Measurements from ENCODE around the gene GALNT11. TPM values are rescaled to one million over a fixed set of nuclear protein-coding genes. Genes with fewer than 3 reads are reported as not detected.

The GALNT11 gene
- total RNA-seq, 2 experiments from 2014 or later = 22.4 to 22.8 TPM

GRCh38 chr7:152000191-152000590 lies 25.3 kb upstream of the GALNT11 start:
- no peaks in the 10 kb centered on the region for H3K36me3 Mint-ChIP-seq (ENCODE audit: low read depth)
- TF ChIP-seq, protein P1, sequence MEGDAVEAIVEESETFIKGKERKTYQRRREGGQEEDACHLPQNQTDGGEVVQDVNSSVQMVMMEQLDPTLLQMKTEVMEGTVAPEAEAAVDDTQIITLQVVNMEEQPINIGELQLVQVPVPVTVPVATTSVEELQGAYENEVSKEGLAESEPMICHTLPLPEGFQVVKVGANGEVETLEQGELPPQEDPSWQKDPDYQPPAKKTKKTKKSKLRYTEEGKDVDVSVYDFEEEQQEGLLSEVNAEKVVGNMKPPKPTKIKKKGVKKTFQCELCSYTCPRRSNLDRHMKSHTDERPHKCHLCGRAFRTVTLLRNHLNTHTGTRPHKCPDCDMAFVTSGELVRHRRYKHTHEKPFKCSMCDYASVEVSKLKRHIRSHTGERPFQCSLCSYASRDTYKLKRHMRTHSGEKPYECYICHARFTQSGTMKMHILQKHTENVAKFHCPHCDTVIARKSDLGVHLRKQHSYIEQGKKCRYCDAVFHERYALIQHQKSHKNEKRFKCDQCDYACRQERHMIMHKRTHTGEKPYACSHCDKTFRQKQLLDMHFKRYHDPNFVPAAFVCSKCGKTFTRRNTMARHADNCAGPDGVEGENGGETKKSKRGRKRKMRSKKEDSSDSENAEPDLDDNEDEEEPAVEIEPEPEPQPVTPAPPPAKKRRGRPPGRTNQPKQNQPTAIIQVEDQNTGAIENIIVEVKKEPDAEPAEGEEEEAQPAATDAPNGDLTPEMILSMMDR (IDR thresholded peaks at IDR 0.05) = no peak
- DNase-seq (no peak), ATAC-seq (no peak)
- no peaks in the 10 kb centered on the region for H3K9me3 Mint-ChIP-seq
- H3K4me1 Mint-ChIP-seq (ENCODE audit: low read depth) = no peaks in the 10 kb centered on the region
- peaks cover 11% of the 10 kb centered on the region for H3K27me3 Mint-ChIP-seq
- ChIA-PET CTCF (no interaction called here), POLR2A (no interaction called here)
- H3K4me3 Mint-ChIP-seq = no peak overlapping the region
- intact Hi-C loops (cut with micrococcal nuclease) = no loop called here
- no peak overlapping the region for H3K27ac Mint-ChIP-seq

DNA sequence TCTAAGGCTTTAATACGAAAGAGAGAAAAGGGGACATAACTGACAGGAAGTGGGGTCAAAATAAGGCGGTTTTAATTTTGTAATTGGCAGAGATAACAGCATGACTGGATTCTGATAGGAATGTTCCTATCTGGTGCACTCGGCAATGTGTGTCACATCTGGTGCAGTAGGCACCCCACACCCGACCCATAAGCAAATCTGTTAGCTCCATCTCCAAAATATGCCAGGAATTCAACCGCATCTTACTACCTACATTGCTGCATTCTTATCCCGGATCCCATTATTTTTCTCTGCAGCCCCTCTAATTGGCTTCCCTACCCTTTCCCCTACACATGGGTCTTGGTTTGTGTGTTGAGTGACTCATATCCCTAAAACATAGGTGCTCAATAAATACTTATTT lies 19.1 kb upstream of the GALNT11 start:
- Mint-ChIP-seq H3K4me1 (ENCODE audit: low read depth) (no peaks in the 10 kb centered on the region), H3K9me3 (no peaks in the 10 kb centered on the region), H3K4me3 (no peak overlapping the region), H3K27me3 (peaks cover 5% of the 10 kb centered on the region), H3K27ac (no peak overlapping the region), H3K36me3 (ENCODE audit: low read depth) (no peaks in the 10 kb centered on the region)
- intact Hi-C loops (cut with micrococcal nuclease) = no loop called here
- TF ChIP-seq, protein P1 (IDR thresholded peaks at IDR 0.05) = no peak
- ATAC-seq (no peak), DNase-seq (no peak)
- CTCF ChIA-PET = no interaction called here
- POLR2A ChIA-PET = interaction anchor here (0.6 kb wide), 1 partner anchor 354 kb away, joined by 3 read pairs; no protein-coding TSS in a partner anchor

DNA sequence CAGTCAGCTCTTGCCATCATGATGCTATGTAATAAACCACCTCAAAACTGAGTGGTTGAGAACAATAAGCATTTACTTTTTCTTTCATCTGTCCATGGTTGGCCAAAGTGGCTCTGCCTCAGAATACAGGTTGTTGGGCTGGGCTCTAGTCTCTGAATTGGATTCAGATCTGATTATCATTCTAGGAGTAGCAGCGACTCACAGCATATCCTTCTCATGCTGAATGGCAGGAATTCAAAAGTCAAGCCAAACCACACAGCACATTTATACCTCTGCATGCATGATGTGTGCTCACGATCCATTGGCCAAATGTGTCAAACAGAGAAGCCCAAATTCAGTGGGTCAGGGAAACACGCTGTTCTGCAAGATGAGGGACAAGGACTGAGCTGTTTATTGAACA lies 13.6 kb upstream of the GALNT11 start:
- intact Hi-C loops (cut with micrococcal nuclease) = no loop called here

DNA sequence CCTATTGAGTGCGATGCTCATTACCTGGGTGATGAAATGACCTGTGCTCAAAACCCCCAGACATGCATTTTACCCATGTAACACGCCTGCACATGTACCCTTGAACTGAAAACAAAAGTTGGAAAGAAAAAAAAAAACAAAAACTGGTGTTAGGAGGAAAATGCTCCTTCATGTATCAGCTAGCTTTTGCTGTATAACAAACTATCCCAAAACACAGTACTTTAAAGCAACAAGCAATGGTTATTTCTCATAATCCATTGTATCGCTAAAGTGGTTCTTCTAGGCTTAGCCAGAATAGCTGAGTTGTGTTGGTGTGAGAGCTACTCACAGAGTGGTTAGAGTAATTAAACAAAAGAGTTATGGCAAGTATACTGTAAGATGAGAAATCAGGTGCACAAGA lies 12.2 kb upstream of the GALNT11 start:
- POLR2A ChIA-PET = no interaction called here
- TF ChIP-seq, protein P1 (IDR thresholded peaks at IDR 0.05) = no peak
- peaks cover 4% of the 10 kb centered on the region for H3K9me3 Mint-ChIP-seq
- no peaks in the 10 kb centered on the region for H3K36me3 Mint-ChIP-seq (ENCODE audit: low read depth)
- H3K27ac Mint-ChIP-seq = no peak overlapping the region
- intact Hi-C loops (cut with micrococcal nuclease) = no loop called here
- CTCF ChIA-PET = interaction anchor here (0.6 kb wide), 1 partner anchor 479 kb away, joined by 4 read pairs; no protein-coding TSS in a partner anchor
- H3K4me1 Mint-ChIP-seq (ENCODE audit: low read depth) = no peaks in the 10 kb centered on the region
- ATAC-seq (no peak), DNase-seq (no peak)
- peaks cover 1% of the 10 kb centered on the region for H3K27me3 Mint-ChIP-seq
- H3K4me3 Mint-ChIP-seq = no peak overlapping the region

More for the DNA sequence above, 13.6 kb upstream of the GALNT11 start:
- Mint-ChIP-seq H3K27me3 (peaks cover 1% of the 10 kb centered on the region), H3K4me1 (ENCODE audit: low read depth) (no peaks in the 10 kb centered on the region), H3K27ac (no peak overlapping the region), H3K9me3 (peaks cover 4% of the 10 kb centered on the region), H3K36me3 (ENCODE audit: low read depth) (no peaks in the 10 kb centered on the region), H3K4me3 (no peak overlapping the region)
- ATAC-seq (no peak), DNase-seq (no peak)
- TF ChIP-seq, protein P1 (IDR thresholded peaks at IDR 0.05) = no peak
- ChIA-PET CTCF (interaction anchor here (0.9 kb wide), 1 partner anchor 33 kb away, joined by 3 read pairs; no protein-coding TSS in a partner anchor), POLR2A (interaction anchor here (0.6 kb wide), 1 partner anchor 95 kb away, joined by 3 read pairs; no protein-coding TSS in a partner anchor)

DNA sequence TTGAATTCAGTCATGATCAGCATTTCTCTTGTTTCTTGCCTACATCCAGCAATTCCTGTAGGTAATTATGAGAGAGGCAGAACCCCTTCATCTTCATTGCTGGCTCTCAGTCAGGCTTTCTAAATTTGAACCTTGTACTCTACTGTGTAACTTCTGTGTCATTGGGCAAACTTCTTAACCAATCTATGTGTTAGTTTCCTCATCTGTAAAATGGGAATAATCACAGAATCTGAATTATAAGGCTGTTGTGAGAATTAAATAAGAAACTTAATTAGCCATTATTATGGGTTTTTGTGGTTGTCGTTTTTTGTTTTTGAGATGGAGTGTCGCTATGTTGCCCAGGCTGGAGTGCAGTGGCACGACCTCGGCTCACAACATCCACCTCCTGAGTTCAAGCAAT lies 11.5 kb upstream of the GALNT11 start:
- H3K36me3 Mint-ChIP-seq (ENCODE audit: low read depth) = no peaks in the 10 kb centered on the region
- H3K4me3 Mint-ChIP-seq = no peak overlapping the region
- TF ChIP-seq, protein P1 (IDR thresholded peaks at IDR 0.05) = no peak
- H3K27ac Mint-ChIP-seq = no peak overlapping the region
- peaks cover 4% of the 10 kb centered on the region for H3K9me3 Mint-ChIP-seq
- CTCF ChIA-PET = interaction anchor here (0.6 kb wide), 1 partner anchor 478 kb away, joined by 4 read pairs; no protein-coding TSS in a partner anchor
- ATAC-seq (no peak), DNase-seq (no peak)
- H3K4me1 Mint-ChIP-seq (ENCODE audit: low read depth) = no peaks in the 10 kb centered on the region
- POLR2A ChIA-PET = no interaction called here
- H3K27me3 Mint-ChIP-seq = peaks cover 1% of the 10 kb centered on the region
- intact Hi-C loops (cut with micrococcal nuclease) = no loop called here
